Airway epithelial cell (primary cell): ENCODE data around the gene BRCA2. TPM values are rescaled to one million over a fixed set of nuclear protein-coding genes. Genes with fewer than 3 reads are reported as not detected.

ENCODE experiments used
- total RNA-seq: library from RNA; depleted of rRNA; stranded (reverse); fragments of >200 nt; gene quantifications from 2 replicates; pipeline ENCODE4 v1.2.3, GENCODE V29; 2015

Gene BRCA2, protein sequence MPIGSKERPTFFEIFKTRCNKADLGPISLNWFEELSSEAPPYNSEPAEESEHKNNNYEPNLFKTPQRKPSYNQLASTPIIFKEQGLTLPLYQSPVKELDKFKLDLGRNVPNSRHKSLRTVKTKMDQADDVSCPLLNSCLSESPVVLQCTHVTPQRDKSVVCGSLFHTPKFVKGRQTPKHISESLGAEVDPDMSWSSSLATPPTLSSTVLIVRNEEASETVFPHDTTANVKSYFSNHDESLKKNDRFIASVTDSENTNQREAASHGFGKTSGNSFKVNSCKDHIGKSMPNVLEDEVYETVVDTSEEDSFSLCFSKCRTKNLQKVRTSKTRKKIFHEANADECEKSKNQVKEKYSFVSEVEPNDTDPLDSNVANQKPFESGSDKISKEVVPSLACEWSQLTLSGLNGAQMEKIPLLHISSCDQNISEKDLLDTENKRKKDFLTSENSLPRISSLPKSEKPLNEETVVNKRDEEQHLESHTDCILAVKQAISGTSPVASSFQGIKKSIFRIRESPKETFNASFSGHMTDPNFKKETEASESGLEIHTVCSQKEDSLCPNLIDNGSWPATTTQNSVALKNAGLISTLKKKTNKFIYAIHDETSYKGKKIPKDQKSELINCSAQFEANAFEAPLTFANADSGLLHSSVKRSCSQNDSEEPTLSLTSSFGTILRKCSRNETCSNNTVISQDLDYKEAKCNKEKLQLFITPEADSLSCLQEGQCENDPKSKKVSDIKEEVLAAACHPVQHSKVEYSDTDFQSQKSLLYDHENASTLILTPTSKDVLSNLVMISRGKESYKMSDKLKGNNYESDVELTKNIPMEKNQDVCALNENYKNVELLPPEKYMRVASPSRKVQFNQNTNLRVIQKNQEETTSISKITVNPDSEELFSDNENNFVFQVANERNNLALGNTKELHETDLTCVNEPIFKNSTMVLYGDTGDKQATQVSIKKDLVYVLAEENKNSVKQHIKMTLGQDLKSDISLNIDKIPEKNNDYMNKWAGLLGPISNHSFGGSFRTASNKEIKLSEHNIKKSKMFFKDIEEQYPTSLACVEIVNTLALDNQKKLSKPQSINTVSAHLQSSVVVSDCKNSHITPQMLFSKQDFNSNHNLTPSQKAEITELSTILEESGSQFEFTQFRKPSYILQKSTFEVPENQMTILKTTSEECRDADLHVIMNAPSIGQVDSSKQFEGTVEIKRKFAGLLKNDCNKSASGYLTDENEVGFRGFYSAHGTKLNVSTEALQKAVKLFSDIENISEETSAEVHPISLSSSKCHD (N-terminal part only)
- 3.2 and 9.5 TPM in 2 replicates for total RNA-seq

GRCh38 chr13:32315238-32316027 lies at the start of gene BRCA2, which contains the start of gene ZAR1L:
Gene BRCA2 (plus strand): TSS chr13:32315508. CDS start chr13:32316461, 953 bp downstream.
Gene ZAR1L (minus strand): TSS chr13:32315363. CDS start chr13:32311925, 3,438 bp downstream.

DNA sequence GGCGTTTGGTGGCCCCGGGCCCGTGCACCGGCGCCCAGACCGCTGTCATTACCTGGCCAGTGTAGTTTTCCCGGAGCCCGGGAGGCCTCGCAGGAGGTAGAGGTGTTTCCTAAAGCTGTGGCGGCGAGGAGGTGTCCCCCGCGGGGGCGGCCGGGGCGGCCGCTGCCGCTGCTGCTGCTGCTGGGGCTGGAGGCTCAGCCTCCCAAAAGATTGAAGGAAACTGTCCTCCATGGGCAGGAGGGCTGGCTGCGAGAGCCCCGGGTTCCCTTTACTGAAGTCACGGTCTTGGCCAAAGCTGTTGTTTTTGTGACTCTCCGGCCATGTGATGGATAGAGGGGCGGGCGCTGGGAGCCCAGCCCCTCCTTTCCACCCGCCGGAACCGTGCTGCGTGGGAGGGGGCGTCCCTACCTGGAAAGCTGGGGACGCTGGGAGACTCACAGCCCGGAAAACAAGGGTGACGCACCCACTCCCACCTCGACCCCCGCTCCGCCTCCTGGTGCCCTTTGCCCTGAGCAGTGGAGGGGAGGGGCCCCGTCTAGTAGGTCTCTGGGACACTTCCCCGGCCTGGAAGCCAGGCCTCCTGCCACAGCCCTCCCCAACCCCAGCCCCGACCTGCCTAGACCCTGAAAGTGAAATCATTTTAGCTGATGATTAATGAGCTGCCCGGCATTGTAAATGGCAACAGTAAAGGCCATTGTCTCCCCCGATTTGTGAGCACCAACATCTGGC lies 112.7 kb downstream of the BRCA2 start, which contains the start of gene N4BP2L1:
Gene N4BP2L1 (minus strand): TSS at position 279 of the 729 bp plus-strand sequence. CDS start 48 bp downstream, at position 231.

Other genes starting within 250 kb of the BRCA2 start
- not detected in 2 replicates for gene ZAR1L, start 145 bp upstream of the BRCA2 start, total RNA-seq
- 0.56 and 5.3 TPM in 2 replicates for gene N4BP2L1, start 112.6 kb downstream of the BRCA2 start, total RNA-seq
- gene N4BP2L2, start 223.3 kb downstream of the BRCA2 start, total RNA-seq: 20.8 and 26.0 TPM in 2 replicates